PC-9 (cell line): ENCODE data around the gene MAN2A2. TPM values are rescaled to one million over a fixed set of nuclear protein-coding genes. Genes with fewer than 3 reads are reported as not detected.

Experiments
- BruUV-seq: library from RNA; stranded (reverse); fragments of 400-500 nt; replicated peaks from 2 replicates; lab custom pipeline; 2021; lab: Mats Ljungman, UMichigan
- CTCF ChIA-PET: fragments of 300-600 bp; sonication (Branson Sonifier 250); formaldehyde crosslinking; loops from one replicate; lab custom pipeline; 2022; ENCODE audit warnings: antibody characterized with exemption; lab: Charles Lee
- POLR2A ChIA-PET: fragments of 300-600 bp; sonication (Branson Sonifier 250); formaldehyde crosslinking; loops from one replicate; lab custom pipeline; 2022; ENCODE audit warnings: antibody characterized with exemption; ENCODE audit not compliant: unreplicated experiment; lab: Charles Lee
- DNase-seq, 2 experiments: peaks; one replicate each; pipeline versions ENCODE4 v3.0.0 to v3.0.0-alpha.2; 2015 to 2022; ENCODE audit warnings: mixed read lengths in 1 of 2
- H2AFZ ChIP-seq: fragments of 200-600 bp; sonication (generic); 2 replicates; pipeline ENCODE4 v1.8.1; 2017; ENCODE audit warnings: antibody characterized with exemption
- H3F3A ChIP-seq: fragments of 200-600 bp; sonication (generic); 2 replicates; pipeline ENCODE4 v1.8.1; 2017; ENCODE audit warnings: antibody characterized with exemption, mild to moderate bottlenecking, low read depth; ENCODE audit not compliant: insufficient read depth
- H3K27ac ChIP-seq: fragments of 200-600 bp; sonication (generic); 2 replicates; pipeline ENCODE4 v1.6.1; 2016; ENCODE audit warnings: mixed run types
- H3K27me3 ChIP-seq: fragments of 200-600 bp; sonication (generic); 2 replicates; pipeline ENCODE4 v1.6.1; 2016; ENCODE audit warnings: low read depth, mixed run types; ENCODE audit not compliant: insufficient read depth
- H3K36me3 ChIP-seq: fragments of 200-600 bp; sonication (generic); 2 replicates; pipeline ENCODE4 v1.6.1; 2016; ENCODE audit warnings: low read depth, mixed run types
- H3K4me1 ChIP-seq: fragments of 200-600 bp; sonication (generic); replicated peaks from 2 replicates; pipeline ENCODE4 v1.6.1; 2016; ENCODE audit warnings: mixed run types; ENCODE audit not compliant: insufficient read depth
- H3K4me2 ChIP-seq: fragments of 200-600 bp; sonication (generic); 2 replicates; pipeline ENCODE4 v1.6.1; 2017; ENCODE audit warnings: mixed run types
- H3K4me3 ChIP-seq: fragments of 200-600 bp; sonication (generic); 2 replicates; pipeline ENCODE4 v1.6.1; 2016; ENCODE audit warnings: mixed run types
- H3K79me2 ChIP-seq: fragments of 200-600 bp; sonication (generic); 2 replicates; pipeline ENCODE4 v1.6.1; 2017; ENCODE audit warnings: low read depth, mixed run types
- H3K9me2 ChIP-seq: fragments of 200-600 bp; sonication (generic); 2 replicates; pipeline ENCODE4 v1.8.1; 2017; ENCODE audit warnings: mild to moderate bottlenecking; ENCODE audit not compliant: insufficient read depth
- H3K9me3 ChIP-seq: fragments of 200-600 bp; sonication (generic); 2 replicates; pipeline ENCODE4 v1.8.1; 2016; ENCODE audit warnings: low read depth; ENCODE audit not compliant: insufficient read depth
- H4K20me1 ChIP-seq: fragments of 200-600 bp; sonication (generic); 2 replicates; pipeline ENCODE4 v1.8.1; 2017; ENCODE audit not compliant: insufficient read depth
- EZH2 ChIP-seq: fragments of 200-600 bp; sonication (generic); IDR thresholded peaks from 2 replicates; pipeline ENCODE4 v1.8.0; 2017; ENCODE audit warnings: antibody characterized with exemption, low read depth
- intact Hi-C: fragments of 100-400 bp; cut with micrococcal nuclease; formaldehyde crosslinking; loops from one replicate; pipeline ENCODE4 v1.10.0; 2022; ENCODE audit not compliant: unreplicated experiment
- total RNA-seq: library from RNA; stranded (reverse); gene quantifications from 2 replicates; pipeline ENCODE4 v1.2.3, GENCODE V29; 2021
- TF ChIP-seq, protein P1 (sequence below): fragments of 200-600 bp; sonication (generic); conservative IDR thresholded peaks from 2 replicates; pipeline ENCODE4 v1.6.1; 2017; ENCODE audit warnings: mixed run types, antibody characterized with exemption, mild to moderate bottlenecking, moderate library complexity

Gene MAN2A2
- total RNA-seq, 1 experiment from 2014 or later: 27.1 TPM

DNA sequence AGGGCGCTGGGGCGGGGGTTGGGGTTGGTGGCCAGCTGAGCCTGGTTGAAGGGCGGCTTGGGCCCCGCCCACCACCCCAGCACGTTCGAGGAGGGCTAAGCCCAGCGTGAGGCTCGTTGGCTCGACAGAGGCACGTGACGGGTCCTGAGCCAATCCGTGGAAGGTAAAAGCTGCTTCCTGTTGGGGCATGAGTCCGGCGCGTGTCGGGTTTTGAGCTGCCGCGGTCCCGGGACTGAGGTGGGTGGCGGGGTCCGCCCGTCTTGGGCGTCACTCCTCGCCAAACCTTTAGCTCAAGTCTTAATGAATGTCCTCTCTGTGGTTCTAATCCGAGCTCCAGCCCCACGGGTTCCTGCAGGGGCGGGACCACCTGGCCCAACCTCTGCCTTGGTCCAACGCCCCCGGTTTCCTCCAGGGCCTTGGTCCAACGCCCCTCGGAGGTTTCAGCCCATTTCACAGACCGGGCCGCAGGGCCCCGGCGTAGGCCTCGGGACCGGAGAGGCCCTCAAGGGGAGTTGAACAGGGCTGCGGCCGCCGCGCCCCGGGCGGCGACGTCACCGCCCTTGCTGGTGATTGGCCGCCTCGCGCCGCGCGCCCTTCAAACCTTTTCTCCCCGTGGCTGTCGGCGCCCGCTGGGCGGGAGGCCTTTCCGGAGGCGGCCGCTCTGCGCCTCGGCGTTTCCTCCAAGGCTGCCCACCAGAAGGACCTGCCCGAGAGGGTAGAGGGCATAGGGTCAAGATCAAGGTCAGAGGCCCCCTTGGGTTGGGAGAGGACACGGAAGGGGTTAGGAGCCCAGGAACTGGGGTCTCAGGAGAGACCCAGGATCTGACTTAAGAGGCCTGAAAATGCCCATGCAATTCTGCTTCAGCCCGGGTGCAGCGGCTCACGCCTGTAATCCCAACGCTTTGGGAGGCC is 51.9 kb downstream of the MAN2A2 start, which contains the start of gene RCCD1:
Gene RCCD1, plus strand, starts transcription at position 173 of the 912 bp plus-strand sequence. CDS start 1,851 bp downstream, outside the sequence.
- Histone ChIP-seq H3K9me3 (no peaks in the 10 kb centered on the region), H2AFZ (peak within 1 kb of the TSS; percentile 100), H3K36me3 (no peaks in the 10 kb centered on the region), H3K4me2 (peak within 1 kb of the TSS; percentile 83), H3K79me2 (peaks cover 25% of the 10 kb centered on the region), H3K4me1 (peaks cover 10% of the 10 kb centered on the region), H3K27ac (peak within 1 kb of the TSS; percentile 88), H3K27me3 (no peaks in the 10 kb centered on the region), H3F3A (peaks cover 18% of the 10 kb centered on the region), H4K20me1 (no peaks in the 10 kb centered on the region; the same call in 1 of the 2 replicates), H3K9me2 (no peaks in the 10 kb centered on the region), H3K4me3 (peak within 1 kb of the TSS; percentile 98)
- BruUV-seq: TSS peak; percentile 58
- intact Hi-C loops: loop anchor here (5.0 kb wide), 2 partner anchors 77 to 317 kb away; no protein-coding TSS in a partner anchor
- POLR2A ChIA-PET: interaction anchor here (0.6 to 1.2 kb wide), 4 partner anchors 19 to 67 kb away, joined by 4 to 9 read pairs (median 6); partner anchors contain the start of gene UNC45A
- TF ChIP-seq EZH2: no peak
- TF ChIP-seq, protein P1, sequence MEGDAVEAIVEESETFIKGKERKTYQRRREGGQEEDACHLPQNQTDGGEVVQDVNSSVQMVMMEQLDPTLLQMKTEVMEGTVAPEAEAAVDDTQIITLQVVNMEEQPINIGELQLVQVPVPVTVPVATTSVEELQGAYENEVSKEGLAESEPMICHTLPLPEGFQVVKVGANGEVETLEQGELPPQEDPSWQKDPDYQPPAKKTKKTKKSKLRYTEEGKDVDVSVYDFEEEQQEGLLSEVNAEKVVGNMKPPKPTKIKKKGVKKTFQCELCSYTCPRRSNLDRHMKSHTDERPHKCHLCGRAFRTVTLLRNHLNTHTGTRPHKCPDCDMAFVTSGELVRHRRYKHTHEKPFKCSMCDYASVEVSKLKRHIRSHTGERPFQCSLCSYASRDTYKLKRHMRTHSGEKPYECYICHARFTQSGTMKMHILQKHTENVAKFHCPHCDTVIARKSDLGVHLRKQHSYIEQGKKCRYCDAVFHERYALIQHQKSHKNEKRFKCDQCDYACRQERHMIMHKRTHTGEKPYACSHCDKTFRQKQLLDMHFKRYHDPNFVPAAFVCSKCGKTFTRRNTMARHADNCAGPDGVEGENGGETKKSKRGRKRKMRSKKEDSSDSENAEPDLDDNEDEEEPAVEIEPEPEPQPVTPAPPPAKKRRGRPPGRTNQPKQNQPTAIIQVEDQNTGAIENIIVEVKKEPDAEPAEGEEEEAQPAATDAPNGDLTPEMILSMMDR: no peak
- CTCF ChIA-PET: interaction anchor here (0.7 kb wide), 1 partner anchor 78 kb away, joined by 4 read pairs; no protein-coding TSS in a partner anchor
- peak; percentile 90 to 92 for DNase-seq

DNA sequence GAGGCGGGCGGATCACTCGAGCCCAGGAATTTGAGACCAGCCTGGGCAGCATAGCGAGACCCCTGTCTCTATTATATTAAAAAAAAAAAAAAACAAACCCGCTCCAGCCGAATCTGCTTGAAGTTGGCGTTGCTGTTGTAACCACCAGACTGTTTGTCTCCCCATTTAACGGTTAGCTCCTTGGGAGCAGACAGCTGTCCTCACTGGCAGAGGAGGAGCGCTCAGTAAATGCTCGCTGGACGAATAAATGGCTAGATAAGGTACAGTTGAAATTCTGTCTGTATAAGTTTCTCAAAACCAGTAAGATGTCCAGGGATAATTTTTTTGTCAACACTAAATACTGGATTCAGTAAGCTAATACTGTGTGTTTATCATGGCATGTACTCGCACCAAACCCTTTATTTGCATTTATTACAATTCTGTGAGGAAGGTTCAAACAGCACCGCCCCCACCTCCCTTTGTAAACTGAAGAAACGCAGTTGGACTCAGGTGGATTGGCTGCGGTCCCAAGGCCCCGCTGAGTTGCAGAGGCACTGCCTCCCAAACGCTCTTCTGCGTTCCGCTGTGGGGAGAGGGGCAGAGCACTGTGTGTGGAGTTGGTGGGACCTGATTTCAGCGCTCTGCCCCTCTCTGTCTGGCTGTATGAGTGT is 52.6 kb downstream of the MAN2A2 start:
- Histone ChIP-seq H3K4me3 (peak overlapping the region; percentile 98), H3F3A (peaks cover 18% of the 10 kb centered on the region), H3K27ac (no peak overlapping the region), H3K36me3 (no peaks in the 10 kb centered on the region), H3K79me2 (peaks cover 25% of the 10 kb centered on the region), H3K9me2 (no peaks in the 10 kb centered on the region), H3K4me1 (peaks cover 10% of the 10 kb centered on the region), H2AFZ (0 out of 2 replicates have a peak overlapping the region, but pooled peaks have one; percentile 100), H4K20me1 (no peaks in the 10 kb centered on the region; the same call in 1 of the 2 replicates), H3K9me3 (no peaks in the 10 kb centered on the region), H3K27me3 (no peaks in the 10 kb centered on the region), H3K4me2 (peak overlapping the region; percentile 83)
- ChIA-PET CTCF (interaction anchor here (0.5 to 1.6 kb wide), 9 partner anchors 13 to 1012 kb away, joined by 3 to 12 read pairs (median 8); partner anchors contain the start of gene PRC1), POLR2A (no interaction called here)
- TF ChIP-seq, protein P1: no peak
- TF ChIP-seq EZH2: no peak
- peak in 1 of 2 experiments; percentile 20 for DNase-seq
- intact Hi-C loops: loop anchor here (5.0 kb wide), 2 partner anchors 77 to 317 kb away; no protein-coding TSS in a partner anchor
- BruUV-seq: TSS peak; percentile 49
